Measurements from ENCODE around the gene ADGRA1.

Gene ADGRA1

DNA sequence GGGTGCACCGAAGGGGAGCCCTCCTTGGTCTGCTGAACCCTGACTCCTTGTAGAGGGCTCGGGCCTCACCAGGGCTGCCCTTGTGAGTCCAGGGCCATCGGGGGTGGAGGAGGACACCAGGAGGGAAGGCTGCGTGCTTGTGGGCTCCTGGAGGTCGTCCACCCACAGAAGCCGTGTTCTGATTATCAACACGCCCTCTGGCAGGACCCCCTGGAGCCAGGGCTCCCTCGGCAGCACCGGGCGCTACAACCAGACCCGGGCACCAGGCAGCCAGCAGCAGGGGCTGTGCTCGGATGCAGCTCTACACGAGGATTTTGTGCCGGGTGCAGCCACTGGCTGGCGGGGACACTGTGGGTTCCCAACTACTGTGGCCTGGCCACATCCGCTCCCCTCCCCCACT lies 6.1 kb upstream of the ADGRA1 start:
- no peak overlapping the region for H3K4me3 ChIP-seq (ENCODE audit: control insufficient read depth, low read depth, low read length)
- DNase-seq (ENCODE audit: low read depth), result no peak
- TF ChIP-seq, protein P1, sequence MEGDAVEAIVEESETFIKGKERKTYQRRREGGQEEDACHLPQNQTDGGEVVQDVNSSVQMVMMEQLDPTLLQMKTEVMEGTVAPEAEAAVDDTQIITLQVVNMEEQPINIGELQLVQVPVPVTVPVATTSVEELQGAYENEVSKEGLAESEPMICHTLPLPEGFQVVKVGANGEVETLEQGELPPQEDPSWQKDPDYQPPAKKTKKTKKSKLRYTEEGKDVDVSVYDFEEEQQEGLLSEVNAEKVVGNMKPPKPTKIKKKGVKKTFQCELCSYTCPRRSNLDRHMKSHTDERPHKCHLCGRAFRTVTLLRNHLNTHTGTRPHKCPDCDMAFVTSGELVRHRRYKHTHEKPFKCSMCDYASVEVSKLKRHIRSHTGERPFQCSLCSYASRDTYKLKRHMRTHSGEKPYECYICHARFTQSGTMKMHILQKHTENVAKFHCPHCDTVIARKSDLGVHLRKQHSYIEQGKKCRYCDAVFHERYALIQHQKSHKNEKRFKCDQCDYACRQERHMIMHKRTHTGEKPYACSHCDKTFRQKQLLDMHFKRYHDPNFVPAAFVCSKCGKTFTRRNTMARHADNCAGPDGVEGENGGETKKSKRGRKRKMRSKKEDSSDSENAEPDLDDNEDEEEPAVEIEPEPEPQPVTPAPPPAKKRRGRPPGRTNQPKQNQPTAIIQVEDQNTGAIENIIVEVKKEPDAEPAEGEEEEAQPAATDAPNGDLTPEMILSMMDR (IDR thresholded peaks at IDR 0.05; ENCODE audit: control insufficient read depth, insufficient read depth, low read depth, low read length, missing control alignments), result no peak

DNA sequence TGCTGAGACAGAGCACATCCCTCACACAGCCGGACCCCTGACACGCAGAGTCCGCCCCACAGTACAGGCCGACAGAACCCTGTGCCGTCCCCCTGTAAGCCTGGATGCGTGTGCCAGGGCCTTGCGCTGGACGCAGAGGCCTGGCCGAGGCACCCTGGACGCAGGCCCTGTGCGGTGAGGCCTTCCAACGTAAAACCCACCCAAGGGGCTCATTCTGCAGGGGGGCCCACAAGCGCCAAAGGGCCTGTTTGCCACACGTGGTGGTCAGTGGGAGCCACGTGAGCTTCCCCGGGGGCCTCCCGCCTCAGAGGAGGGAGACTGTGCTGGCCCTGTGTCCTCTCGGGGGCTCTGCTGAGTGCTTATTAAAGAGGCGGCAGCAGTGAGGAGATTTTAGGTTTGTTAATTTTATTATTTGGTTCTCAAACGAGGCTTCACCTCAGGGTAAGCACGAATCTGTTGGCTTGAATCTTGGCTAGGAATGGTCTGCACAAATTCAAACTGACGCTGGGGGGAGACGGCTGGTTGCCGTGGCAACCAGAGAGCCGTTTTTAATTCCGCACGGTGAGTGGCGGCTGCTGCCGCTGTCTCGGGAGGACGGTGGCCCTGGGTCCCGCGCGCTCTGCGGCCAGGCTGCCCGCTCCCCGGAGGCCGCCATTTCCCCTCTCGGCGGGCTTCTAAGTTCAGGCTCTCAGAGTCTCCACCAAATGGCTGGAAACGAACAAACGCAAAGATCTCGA lies 4.9 kb upstream of the ADGRA1 start:
- no peak overlapping the region for H3K4me3 ChIP-seq (ENCODE audit: control insufficient read depth, low read depth, low read length)
- DNase-seq (ENCODE audit: low read depth), result no peak
- TF ChIP-seq, protein P1 (IDR thresholded peaks at IDR 0.05; ENCODE audit: control insufficient read depth, insufficient read depth, low read depth, low read length, missing control alignments), result no peak

GRCh38 chr10:133083422-133084100 lies 4.2 kb upstream of the ADGRA1 start:
- TF ChIP-seq, protein P1 (IDR thresholded peaks at IDR 0.05; ENCODE audit: control insufficient read depth, insufficient read depth, low read depth, low read length, missing control alignments), result no peak
- no peak overlapping the region for H3K4me3 ChIP-seq (ENCODE audit: control insufficient read depth, low read depth, low read length)

GRCh38 chr10:133084491-133084890 lies 3.2 kb upstream of the ADGRA1 start:
- no peak overlapping the region for H3K4me3 ChIP-seq (ENCODE audit: control insufficient read depth, low read depth, low read length)
- TF ChIP-seq, protein P1 (IDR thresholded peaks at IDR 0.05; ENCODE audit: control insufficient read depth, insufficient read depth, low read depth, low read length, missing control alignments), result no peak
- DNase-seq (ENCODE audit: low read depth), result no peak

More at GRCh38 chr10:133083422-133084100, 4.2 kb upstream of the ADGRA1 start:
- no peak for DNase-seq (ENCODE audit: low read depth)

DNA sequence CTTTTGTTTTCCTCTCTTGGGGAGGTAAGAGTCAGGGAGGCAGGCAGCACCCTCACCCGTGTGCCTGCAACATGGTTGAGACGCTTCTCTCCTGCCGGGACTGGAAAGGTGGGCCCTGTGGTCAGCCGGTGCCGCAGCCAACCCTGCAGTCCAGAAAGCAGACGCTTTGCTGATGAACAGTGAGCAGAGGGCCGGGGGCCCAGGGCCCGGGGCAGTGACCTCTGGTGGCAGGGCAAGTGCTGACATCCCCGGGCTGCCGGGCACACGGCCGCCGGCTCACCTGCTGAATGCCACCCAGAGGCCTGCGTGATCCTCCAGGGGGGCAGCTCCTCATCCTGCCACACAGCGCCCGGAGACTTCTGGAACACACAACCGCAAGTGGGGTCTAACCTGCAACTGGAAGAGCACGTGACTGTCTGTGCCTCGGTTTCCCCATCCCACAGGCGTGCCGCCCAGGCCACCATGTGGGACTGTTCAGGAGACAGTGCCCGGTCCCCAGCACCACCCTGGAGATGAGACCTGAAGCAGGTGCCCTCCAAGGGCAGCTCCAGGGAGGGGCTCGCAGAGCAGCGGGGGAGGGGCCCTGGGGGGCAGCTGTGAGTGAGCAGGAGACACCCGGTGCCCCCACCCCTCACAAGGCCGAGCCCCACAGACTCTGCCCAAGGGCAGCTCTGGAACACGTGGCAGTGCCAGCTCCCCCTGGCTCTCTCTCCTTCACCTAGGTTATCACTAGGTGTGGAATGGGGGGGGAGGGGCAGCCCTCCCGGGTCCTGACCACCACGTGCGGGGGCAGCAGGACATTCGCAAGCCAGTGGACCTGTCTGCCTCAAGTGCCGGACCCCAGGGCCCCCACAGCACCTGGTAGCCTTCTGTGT lies 2.2 kb upstream of the ADGRA1 start:
- H3K4me3 ChIP-seq (ENCODE audit: control insufficient read depth, low read depth, low read length), result no peak overlapping the region
- no peak for DNase-seq (ENCODE audit: low read depth)
- TF ChIP-seq, protein P1 (IDR thresholded peaks at IDR 0.05; ENCODE audit: control insufficient read depth, insufficient read depth, low read depth, low read length, missing control alignments), result no peak

DNA sequence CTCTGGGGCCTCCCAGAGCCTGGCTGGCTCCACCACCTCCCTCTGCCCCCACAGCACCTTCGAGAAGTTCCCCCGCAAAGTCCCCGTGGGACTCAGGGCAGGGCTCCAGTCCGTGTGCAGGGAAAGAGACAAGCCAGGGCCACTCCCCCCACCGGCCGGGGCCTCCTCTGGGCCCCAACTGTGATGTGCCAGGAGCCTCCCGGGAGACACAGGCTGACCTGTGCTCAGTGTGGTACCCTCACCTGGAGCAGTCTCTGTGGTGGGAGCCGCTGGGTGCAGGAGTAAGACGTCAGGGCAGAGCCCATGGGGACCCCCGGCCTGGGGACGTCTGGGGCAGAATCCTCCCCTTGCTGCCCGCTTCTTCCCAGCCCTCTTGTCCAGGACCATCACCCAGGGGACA lies 1.5 kb upstream of the ADGRA1 start:
- TF ChIP-seq, protein P1 (IDR thresholded peaks at IDR 0.05; ENCODE audit: control insufficient read depth, insufficient read depth, low read depth, low read length, missing control alignments), result no peak
- no peak for DNase-seq (ENCODE audit: low read depth)
- no peak overlapping the region for H3K4me3 ChIP-seq (ENCODE audit: control insufficient read depth, low read depth, low read length)
